Measurements from ENCODE around the gene DUSP12.
"Not testable (repeated sequence)": the region's sequence is repeated elsewhere in the genome, so short reads cannot be mapped to it uniquely, and the experiment has no call there.

DUSP12 gene

GRCh38 chr1:161727256-161727924 is 22.2 kb upstream of the DUSP12 start:
- peak; percentile 68 for DNase-seq (ENCODE audit: low spot score)

- no peak for DNase-seq (ENCODE audit: low spot score)
Measured at GRCh38 chr1:161728376-161729226, 21.0 kb upstream of the DUSP12 start.

- peak; percentile 37 for DNase-seq (ENCODE audit: low spot score)
Measured at GRCh38 chr1:161730050-161730564, 19.5 kb upstream of the DUSP12 start.

GRCh38 chr1:161731241-161731640 is 18.3 kb upstream of the DUSP12 start:
- no peak for DNase-seq (ENCODE audit: low spot score)

- no peak for DNase-seq (ENCODE audit: low spot score)
Measured at GRCh38 chr1:161731981-161732718, 17.4 kb upstream of the DUSP12 start.

- peak; percentile 79 for DNase-seq (ENCODE audit: low spot score)
Measured at GRCh38 chr1:161733526-161733925, 16.1 kb upstream of the DUSP12 start.

GRCh38 chr1:161735837-161736236 is 13.7 kb upstream of the DUSP12 start:
- DNase-seq (ENCODE audit: low spot score), result no peak

DNA sequence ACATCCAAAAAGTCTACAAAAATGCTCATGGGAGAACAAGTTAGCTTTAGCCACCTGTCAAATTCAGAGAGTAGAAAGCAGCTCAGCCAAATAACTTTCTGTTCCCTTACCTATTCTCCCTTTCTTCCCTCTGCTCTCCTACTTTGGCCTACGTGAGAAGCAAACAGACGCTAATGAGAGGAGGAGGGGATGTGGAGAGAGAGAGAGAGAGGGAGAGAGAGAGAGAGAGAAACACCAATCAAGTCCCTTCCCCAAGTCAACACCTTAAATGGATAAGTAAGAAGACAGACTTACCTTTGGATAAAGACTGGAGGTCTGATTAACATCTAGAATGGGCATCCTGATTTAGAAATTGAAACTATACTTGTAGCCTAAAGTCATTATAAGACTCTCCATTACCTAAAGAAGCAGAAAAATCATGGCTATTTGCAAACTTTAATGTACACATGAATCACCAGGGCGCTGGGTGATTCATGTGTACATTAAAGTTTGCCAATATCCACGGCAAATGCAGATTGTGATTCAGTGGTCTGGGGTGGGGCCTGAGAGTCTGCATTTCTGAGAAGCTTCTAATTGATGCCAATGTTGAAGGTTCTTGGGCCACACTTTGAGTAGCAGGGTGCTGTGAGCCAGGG is 13.1 kb upstream of the DUSP12 start:
- DNase-seq (ENCODE audit: low spot score), result no peak

GRCh38 chr1:161737625-161738024 is 12.0 kb upstream of the DUSP12 start:
- no peak for DNase-seq (ENCODE audit: low spot score)

- peak; percentile 56 for DNase-seq (ENCODE audit: low spot score)
Measured at GRCh38 chr1:161738627-161739287, 10.8 kb upstream of the DUSP12 start.

DNA sequence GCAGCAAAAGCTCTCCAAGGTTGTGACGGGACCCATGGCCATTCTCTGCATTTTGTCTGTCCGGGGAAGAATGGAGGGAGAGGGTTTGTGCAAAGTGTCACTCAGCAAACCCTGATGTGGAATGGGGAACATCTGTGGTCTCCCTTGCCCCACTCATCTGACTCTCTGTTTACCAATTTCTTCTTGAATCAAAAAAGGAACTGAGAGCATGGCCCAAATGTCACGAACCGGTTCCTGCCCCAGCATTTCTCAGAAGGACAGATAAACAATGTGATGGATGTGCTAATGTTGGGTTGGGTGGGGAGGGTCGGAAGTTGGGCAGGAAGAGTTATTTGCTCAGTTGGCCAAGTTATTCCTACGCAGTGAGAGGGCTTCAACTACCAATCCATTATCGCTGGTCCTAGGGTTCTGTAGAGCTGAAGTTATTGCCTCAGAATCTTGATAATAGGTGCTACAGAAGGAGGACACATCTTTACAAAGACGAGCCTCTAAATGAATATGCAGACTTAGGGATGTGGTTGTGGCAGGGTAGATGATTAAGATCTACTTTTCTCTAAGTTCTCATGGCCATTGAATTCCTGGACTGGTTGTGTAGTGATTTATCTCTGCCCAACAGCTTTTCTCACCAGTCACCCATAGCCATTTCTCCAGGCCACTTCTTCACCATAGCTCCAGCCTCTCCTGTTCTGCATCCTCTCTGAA is 9.6 kb upstream of the DUSP12 start:
- DNase-seq (ENCODE audit: low spot score), result no peak

DNA sequence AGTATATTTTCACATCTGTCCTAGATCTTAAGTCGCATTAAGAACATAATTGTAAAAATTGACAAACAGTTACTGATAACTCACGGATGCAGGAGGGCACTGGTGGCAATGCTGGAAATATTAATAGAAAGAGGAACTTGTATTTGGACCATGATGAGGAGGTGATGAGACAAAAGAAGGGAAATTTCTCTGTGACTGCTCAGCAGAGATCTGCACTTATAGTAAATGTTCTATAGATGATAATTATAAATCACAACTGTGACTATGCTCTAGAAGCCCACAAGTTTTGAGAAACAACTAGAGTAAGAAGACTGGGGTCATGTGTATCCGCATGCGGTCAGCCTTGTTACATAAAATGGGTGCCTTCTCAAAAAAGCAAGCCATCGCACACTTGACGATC is 8.7 kb upstream of the DUSP12 start:
- DNase-seq (ENCODE audit: low spot score), result no peak

- no peak for DNase-seq (ENCODE audit: low spot score)
Measured at GRCh38 chr1:161743231-161743630, 6.4 kb upstream of the DUSP12 start.

- DNase-seq (ENCODE audit: low spot score), result no peak
Measured at GRCh38 chr1:161747801-161748200, 1.8 kb upstream of the DUSP12 start.

DNA sequence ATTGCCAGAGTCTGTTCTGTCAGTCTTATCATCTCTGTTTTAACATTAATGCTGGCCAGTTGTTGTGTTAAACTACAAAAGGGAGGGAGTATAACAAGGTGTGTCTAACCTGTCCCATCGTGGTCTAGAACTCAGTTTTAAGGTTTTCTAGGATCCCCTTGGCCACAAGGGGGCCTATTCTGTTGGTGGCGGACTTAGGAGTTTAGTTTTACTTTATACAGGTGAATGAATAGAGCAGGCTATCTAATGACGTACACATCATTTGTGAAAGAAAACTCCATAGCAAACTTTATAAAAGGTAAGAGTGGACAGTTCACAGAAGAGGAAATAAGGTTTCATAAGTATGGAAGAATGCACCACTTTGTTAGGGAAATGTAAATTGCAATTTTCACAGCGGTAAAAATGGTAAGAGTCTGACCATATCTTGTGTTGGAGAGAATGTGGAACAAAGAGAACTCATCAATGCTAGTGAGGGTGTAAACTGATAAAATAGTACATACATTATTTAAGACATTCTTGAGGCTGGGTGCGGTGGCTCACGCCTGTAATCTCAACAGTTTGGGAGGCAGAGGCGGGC is 14.0 kb downstream of the DUSP12 start:
- no peak for DNase-seq (ENCODE audit: low spot score)

DNA sequence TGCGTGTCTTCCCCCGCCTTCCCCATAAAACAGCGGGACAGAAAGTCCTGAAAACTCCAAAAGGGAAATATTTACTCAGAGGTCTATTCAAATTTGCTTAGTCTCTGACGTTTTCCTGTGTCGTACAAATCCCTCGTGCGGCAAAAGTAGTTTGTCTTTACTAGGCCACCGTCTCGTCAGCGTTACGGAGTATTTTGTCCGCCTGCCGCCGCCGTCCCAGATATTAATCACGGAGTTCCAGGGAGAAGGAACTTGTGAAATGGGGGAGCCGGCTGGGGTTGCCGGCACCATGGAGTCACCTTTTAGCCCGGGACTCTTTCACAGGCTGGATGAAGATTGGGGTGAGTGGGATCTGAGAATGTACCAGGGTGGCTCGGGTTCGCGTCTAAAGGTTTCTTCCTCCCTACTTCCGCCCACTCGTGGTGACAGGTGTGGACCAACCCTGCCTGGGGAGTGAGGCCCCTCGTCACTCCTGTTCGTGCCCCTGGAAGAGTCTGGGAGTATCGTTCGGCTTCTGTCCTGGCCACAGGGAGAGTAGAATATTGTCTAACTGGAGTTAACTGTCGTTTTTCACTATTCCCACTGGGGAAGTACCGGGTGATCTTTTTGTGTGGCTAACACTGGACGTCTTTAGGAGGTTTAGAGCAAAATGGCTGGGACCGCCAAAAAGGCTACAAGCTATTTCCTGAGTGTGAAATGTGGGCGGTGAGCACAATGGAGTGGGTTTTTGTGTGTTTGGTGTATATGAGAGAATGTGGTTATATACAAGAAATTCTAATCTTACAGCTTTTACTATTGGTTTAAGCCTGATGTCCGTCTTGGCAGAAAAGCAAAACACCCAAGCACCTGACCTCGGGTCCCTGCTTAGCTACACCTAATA is 16.8 kb downstream of the DUSP12 start, which contains the start of gene ATF6:
TSS of gene ATF6 (plus strand) at position 219 of the 880 bp plus-strand sequence. CDS start at position 260, 41 bp downstream.
- peak; percentile 87 for DNase-seq (ENCODE audit: low spot score)

DNA sequence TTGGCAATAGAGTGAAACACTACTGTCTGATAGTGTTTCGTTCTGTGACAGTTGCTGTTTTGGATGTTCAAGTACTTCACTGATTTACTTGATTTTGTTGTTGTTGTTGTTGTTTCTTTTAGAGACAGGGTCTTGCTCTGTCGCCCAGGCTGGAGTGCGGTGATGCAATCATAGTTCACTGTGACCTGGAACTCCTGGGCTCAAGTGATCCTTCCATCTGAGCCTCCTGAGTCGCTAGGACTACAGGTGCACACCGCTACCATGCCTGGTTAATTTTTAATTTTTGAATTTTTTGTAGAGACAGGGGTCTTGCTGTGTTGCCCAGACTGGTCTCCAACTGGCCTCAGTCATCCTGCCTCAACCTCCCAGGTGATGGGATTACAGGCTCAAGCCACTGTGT is 18.9 kb downstream of the DUSP12 start:
- DNase-seq (ENCODE audit: low spot score), result no peak

- no peak for DNase-seq (ENCODE audit: low spot score)
Measured at GRCh38 chr1:161768986-161769672, 19.5 kb downstream of the DUSP12 start.

DNA sequence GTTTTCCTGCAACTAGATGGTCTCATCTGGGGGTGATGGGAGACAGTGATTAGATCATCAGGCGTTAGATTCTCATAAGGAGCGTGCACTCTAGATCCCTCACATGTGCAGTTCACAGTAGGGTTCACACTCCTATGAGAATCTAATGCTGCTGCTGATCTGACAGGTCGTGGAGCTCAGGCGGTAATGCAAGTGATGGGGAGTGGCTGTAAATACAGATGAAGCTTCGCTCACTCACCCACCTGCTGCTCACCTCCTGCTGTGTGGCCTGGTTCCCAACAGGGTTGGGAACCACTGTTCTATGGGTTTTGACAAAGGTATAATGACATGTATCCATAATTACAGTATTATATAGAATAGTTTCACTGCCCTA is 20.1 kb downstream of the DUSP12 start:
- not testable (repeated sequence) for DNase-seq (ENCODE audit: low spot score)
